ENCODE data around the gene COL4A1. TPM values are rescaled to one million over a fixed set of nuclear protein-coding genes. Genes with fewer than 3 reads are reported as not detected.

Gene COL4A1
- total and polyA plus RNA-seq, 2 of the 13 experiments (the other 11 are each of a cell fraction or from before 2014, with no cell fraction given): not detected

DNA sequence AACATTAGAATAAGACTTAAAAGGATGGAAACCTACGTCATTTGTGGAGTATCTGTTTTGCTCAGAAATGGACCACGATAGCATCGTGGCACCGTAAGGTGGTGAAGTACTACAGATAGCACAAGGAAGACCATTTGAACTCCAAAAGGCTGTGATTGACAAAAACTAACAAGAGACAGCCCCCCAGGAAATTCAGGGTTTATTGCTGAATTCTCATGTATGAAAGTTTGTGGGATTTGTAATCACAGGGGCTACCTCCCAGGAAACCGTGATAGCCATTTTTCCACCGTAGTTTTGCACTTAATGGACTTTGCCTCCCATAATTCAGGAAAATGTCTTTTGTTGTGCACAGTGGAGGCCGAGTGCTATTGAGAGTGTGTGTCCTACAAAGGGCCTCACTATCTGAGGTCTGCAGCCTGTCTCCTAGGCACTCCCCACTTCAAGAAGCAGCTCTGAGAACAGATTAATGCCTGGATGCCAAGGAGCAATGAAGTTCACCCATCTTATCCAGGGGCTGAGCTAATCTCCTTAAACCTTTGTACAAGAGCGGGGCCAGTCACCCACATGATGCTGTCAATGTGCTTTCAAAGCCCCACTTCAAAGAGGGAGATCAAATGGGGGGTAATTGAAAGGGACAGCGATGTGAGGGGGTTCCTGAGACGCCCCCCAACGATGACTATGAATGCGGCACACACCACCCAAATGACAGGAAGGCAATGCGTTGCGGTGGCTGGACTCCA is 182.6 kb downstream of the COL4A1 start:
- Histone ChIP-seq H3K79me2 (ENCODE audit: insufficient read depth, low read length) (no peaks in the 10 kb centered on the region), H3K4me1 (ENCODE audit: insufficient read depth, low read length) (no peaks in the 10 kb centered on the region), H3K27ac (ENCODE audit: extremely low read length, insufficient read depth, low read length) (no peak overlapping the region), H3K9me3 (ENCODE audit: low read length) (no peaks in the 10 kb centered on the region), H3K9ac (ENCODE audit: insufficient read depth, low read depth, low read length) (no peak overlapping the region), H3K36me3 (replicated peaks in 1 of 2; ENCODE audit: control insufficient read depth in 1 of 2, insufficient read depth in 2 of 2, low read length in 2 of 2) (no peaks in the 10 kb centered on the region), H3K4me3 (replicated peaks in 1 of 3; ENCODE audit: insufficient read depth in 1 of 3, low read depth in 2 of 3, low read length in 3 of 3) (no peak overlapping the region), H2AFZ (ENCODE audit: low read length) (no peak overlapping the region), H3K27me3 (ENCODE audit: control insufficient read depth in 1 of 2, insufficient read depth in 2 of 2, low read length in 2 of 2) (peaks cover 2 to 31% of the 10 kb centered on the region in 2 experiments; a peak in 3 of 5 replicates), H3K4me2 (ENCODE audit: low read depth, low read length) (no peak overlapping the region), H4K20me1 (ENCODE audit: insufficient read depth, low read length) (no peaks in the 10 kb centered on the region)
- in situ Hi-C loops (cut with HindIII; ENCODE audit: extremely low pct_ligation_motif_present, low pct_unique_long_range_greater_than_20kb): loop anchor here (25.0 kb wide), 1 partner anchor 1912 kb away; the partner anchor contains the start of genes ABHD13 and LIG4
- POLR2A ChIA-PET: no interaction called here
- BruUV-seq (replicated peaks): no TSS peak
- TF ChIP-seq SAP130 (CRISPR knock-in tag; IDR thresholded peaks at IDR 0.05; ENCODE audit: low read depth): no peak
- TF ChIP-seq SRY (CRISPR knock-in tag; IDR thresholded peaks at IDR 0.05): no peak
- no peak for TF ChIP-seq HNRNPH1 (optimal IDR thresholded peaks at IDR 0.05; ENCODE audit: low read depth, low read length)
- FAIRE-seq (no peak), DNase-seq (ENCODE audit: low spot score) (no peak), ATAC-seq (no peak)
- 47% methylated on average over 14 of the region's 14 CpGs for WGBS (ENCODE audit: low lambda C conversion rate)
- intact Hi-C loops (cut with micrococcal nuclease; ENCODE audit: unreplicated experiment): no loop called here
- CTCF ChIA-PET (ENCODE audit: low intra/inter-chr PET ratio, low total read pairs): no interaction called here

DNA sequence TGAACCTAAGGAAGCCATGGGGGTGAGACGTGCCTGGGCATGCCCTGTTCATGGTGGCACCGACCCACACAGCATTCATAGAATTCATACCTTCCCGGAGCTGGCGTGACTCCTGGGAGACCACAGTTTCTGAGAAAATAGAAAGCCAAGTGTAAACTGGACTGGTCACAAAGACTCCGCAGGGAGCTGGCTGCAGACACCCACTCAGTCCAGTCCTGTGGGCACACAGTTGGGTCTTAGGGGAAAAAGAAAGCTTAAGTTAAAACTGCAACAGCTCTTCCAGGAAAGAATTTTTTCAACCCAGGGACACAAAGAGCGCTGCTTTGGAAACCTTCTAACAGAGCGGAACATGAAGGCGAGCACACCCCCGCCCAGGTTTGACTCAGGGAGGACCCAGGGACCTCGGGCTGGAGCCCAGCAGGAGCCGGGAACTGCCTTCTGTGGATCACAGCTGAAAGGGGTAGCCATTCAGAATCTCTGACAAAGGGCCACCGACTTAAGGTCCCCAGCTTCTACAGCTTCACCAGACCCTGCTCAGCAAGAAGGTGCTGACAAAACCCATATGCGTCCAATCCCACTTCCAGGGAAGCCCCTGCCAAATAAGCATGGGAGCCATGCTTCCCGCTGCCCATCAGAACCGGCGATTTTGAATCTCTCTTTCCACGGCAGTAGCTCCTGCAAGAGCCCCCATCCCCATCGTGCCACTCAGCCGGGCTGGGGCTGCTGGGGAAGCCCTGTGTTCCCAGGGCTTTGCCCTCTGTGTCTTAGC is 183.7 kb downstream of the COL4A1 start:
- intact Hi-C loops (cut with micrococcal nuclease; ENCODE audit: unreplicated experiment): no loop called here
- no peak overlapping the region for H3K27ac ChIP-seq (ENCODE audit: extremely low read length, insufficient read depth, low read length)
- DNase-seq (ENCODE audit: low spot score) (no peak), ATAC-seq (no peak), FAIRE-seq (no peak)
- no peak overlapping the region for H3K4me3 ChIP-seq (replicated peaks in 1 of 3; ENCODE audit: insufficient read depth in 1 of 3, low read depth in 2 of 3, low read length in 3 of 3)
- ChIA-PET CTCF (ENCODE audit: low intra/inter-chr PET ratio, low total read pairs) (no interaction called here), POLR2A (no interaction called here)
- H3K79me2 ChIP-seq (ENCODE audit: insufficient read depth, low read length): no peaks in the 10 kb centered on the region
- TF ChIP-seq SSRP1 (CRISPR knock-in tag; IDR thresholded peaks at IDR 0.05) (no peak), ZNF430 (CRISPR knock-in tag; IDR thresholded peaks at IDR 0.05) (no peak), SRSF9 (IDR thresholded peaks at IDR 0.05; ENCODE audit: borderline replicate concordance, insufficient read depth, low read depth, low read length, poor library complexity, severe bottlenecking) (no peak), MIXL1 (CRISPR knock-in tag; IDR thresholded peaks at IDR 0.05) (no peak), AGO2 (optimal IDR thresholded peaks at IDR 0.05; ENCODE audit: low read depth, low read length) (no peak), FIP1L1 (IDR thresholded peaks at IDR 0.05; ENCODE audit: borderline replicate concordance, insufficient read depth, low read depth, low read length) (no peak), MEIS1 (CRISPR knock-in tag; IDR thresholded peaks at IDR 0.05; ENCODE audit: borderline replicate concordance) (no peak)
- WGBS (ENCODE audit: low lambda C conversion rate): 50% methylated on average over 12 of the region's 19 CpGs
- no peak overlapping the region for H3K4me2 ChIP-seq (ENCODE audit: low read depth, low read length)
- H2AFZ ChIP-seq (ENCODE audit: low read length): no peak overlapping the region
- no peaks in the 10 kb centered on the region for H3K9me3 ChIP-seq (ENCODE audit: low read length)
- no peaks in the 10 kb centered on the region for H3K36me3 ChIP-seq (replicated peaks in 1 of 2; ENCODE audit: control insufficient read depth in 1 of 2, insufficient read depth in 2 of 2, low read length in 2 of 2)
- H3K9ac ChIP-seq (ENCODE audit: insufficient read depth, low read depth, low read length): no peak overlapping the region
- H3K27me3 ChIP-seq (ENCODE audit: control insufficient read depth in 1 of 2, insufficient read depth in 2 of 2, low read length in 2 of 2): peaks cover 2 to 31% of the 10 kb centered on the region in 2 experiments; a peak in 3 of 5 replicates
- no peaks in the 10 kb centered on the region for H3K4me1 ChIP-seq (ENCODE audit: insufficient read depth, low read length)
- in situ Hi-C loops (cut with HindIII; ENCODE audit: extremely low pct_ligation_motif_present, low pct_unique_long_range_greater_than_20kb): loop anchor here (25.0 kb wide), 1 partner anchor 1911 kb away; the partner anchor contains the start of genes ABHD13 and LIG4
- no peaks in the 10 kb centered on the region for H4K20me1 ChIP-seq (ENCODE audit: insufficient read depth, low read length)
- BruUV-seq (replicated peaks): no TSS peak
